HCT116 (cell line): Measurements from ENCODE around the gene LSM4.

ENCODE experiments used
- POLR2A ChIP-seq: IDR thresholded peaks from 2 replicates; pipeline ENCODE4 v1.7.0; 2011; ENCODE audit warnings: borderline replicate concordance; ENCODE audit not compliant: insufficient read depth, insufficient read length; ENCODE audit errors: extremely low read depth
- TF ChIP-seq, protein P1 (sequence below), 3 experiments: fragments of 200-600 bp in 1 of 3; sonication (generic) in 1 of 3; IDR thresholded peaks in 2 of 3; conservative IDR thresholded peaks in 1 of 3; 2 replicates each; pipeline ENCODE4 v1.5.1; 2012 to 2017; ENCODE audit warnings: low read depth in 2 of 3, low read length in 2 of 3, antibody characterized with exemption in 1 of 3, borderline replicate concordance in 1 of 3, control low read depth in 1 of 3, mild to moderate bottlenecking in 1 of 3, mixed read lengths in 1 of 3, mixed run types in 1 of 3, moderate library complexity in 1 of 3; ENCODE audit not compliant: insufficient read depth in 1 of 3

GRCh38 chr19:18346091-18346490 is 23.2 kb upstream of the LSM4 start:
- no peak for TF ChIP-seq POLR2A
- TF ChIP-seq, protein P1, sequence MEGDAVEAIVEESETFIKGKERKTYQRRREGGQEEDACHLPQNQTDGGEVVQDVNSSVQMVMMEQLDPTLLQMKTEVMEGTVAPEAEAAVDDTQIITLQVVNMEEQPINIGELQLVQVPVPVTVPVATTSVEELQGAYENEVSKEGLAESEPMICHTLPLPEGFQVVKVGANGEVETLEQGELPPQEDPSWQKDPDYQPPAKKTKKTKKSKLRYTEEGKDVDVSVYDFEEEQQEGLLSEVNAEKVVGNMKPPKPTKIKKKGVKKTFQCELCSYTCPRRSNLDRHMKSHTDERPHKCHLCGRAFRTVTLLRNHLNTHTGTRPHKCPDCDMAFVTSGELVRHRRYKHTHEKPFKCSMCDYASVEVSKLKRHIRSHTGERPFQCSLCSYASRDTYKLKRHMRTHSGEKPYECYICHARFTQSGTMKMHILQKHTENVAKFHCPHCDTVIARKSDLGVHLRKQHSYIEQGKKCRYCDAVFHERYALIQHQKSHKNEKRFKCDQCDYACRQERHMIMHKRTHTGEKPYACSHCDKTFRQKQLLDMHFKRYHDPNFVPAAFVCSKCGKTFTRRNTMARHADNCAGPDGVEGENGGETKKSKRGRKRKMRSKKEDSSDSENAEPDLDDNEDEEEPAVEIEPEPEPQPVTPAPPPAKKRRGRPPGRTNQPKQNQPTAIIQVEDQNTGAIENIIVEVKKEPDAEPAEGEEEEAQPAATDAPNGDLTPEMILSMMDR (IDR thresholded peaks at IDR 0.05 in 2 of 3, conservative IDR thresholded peaks at IDR 0.05 in 1 of 3; ENCODE audit: borderline replicate concordance in 1 of 3, insufficient read depth in 1 of 3, low read depth in 2 of 3, low read length in 2 of 3) = no peak
